ENCODE measurements around the gene AHDC1. TPM values are rescaled to one million over a fixed set of nuclear protein-coding genes. Genes with fewer than 3 reads are reported as not detected.
A peak's percentile ranks its signal among the peaks of the same experiment; 100 is the strongest.

Gene AHDC1
- polyA plus RNA-seq, 3 donors: 0.16 to 3.3 (median 0.30) TPM

- Histone ChIP-seq H3K27me3 (ENCODE audit: control insufficient read depth in 2 of 2, insufficient read depth in 2 of 2, low read length in 2 of 2) (no peaks in the 10 kb centered on the region), H2AFZ (ENCODE audit: insufficient read depth, low read depth, low read length, poor library complexity, severe bottlenecking) (no peak overlapping the region), H3K4me1 (ENCODE audit: control insufficient read depth in 1 of 2, insufficient read depth in 2 of 2, low read length in 2 of 2) (peaks cover 30 to 40% of the 10 kb centered on the region in 2 donors), H3K9me3 (replicated peaks in 1 of 2; ENCODE audit: control insufficient read depth in 1 of 2, insufficient read depth in 1 of 2, low read length in 2 of 2) (no peaks in the 10 kb centered on the region), H3K27ac (ENCODE audit: low read depth in 1 of 2, low read length in 2 of 2) (no peak overlapping the region), H3K79me2 (ENCODE audit: insufficient read depth, low read length) (no peaks in the 10 kb centered on the region), H4K20me1 (ENCODE audit: insufficient read depth, low read length) (peaks cover 66% of the 10 kb centered on the region), H3K36me3 (replicated peaks in 1 of 2; ENCODE audit: control insufficient read depth in 1 of 2, insufficient read depth in 2 of 2, low read length in 2 of 2) (no peaks in the 10 kb centered on the region), H3K4me2 (replicated peaks; ENCODE audit: extremely low read depth, low read length, poor library complexity, severe bottlenecking) (no peak overlapping the region), H3K9ac (ENCODE audit: insufficient read depth, low read length, poor library complexity, severe bottlenecking) (no peak overlapping the region), H3K4me3 (replicated peaks in 1 of 3; ENCODE audit: low read depth in 2 of 3, low read length in 3 of 3) (no peak overlapping the region)
- intact Hi-C loops (cut with micrococcal nuclease): no loop called here
- Mint-ChIP-seq H3K27ac (no peak overlapping the region), H3K27me3 (ENCODE audit: low read depth in 3 of 3) (peaks cover 5 to 15% (median 6%) of the 10 kb centered on the region in 3 donors), H3K4me1 (peaks cover 50% of the 10 kb centered on the region), H3K4me3 (no peak overlapping the region), H3K9me3 (peaks cover 0 to 2% (median 0%) of the 10 kb centered on the region in 7 donors), H3K36me3 (peaks cover 0 to 5% of the 10 kb centered on the region in 2 donors)
- TF ChIP-seq CTCF (IDR thresholded peaks at IDR 0.05): no peak
- DNase-seq: no peak
- WGBS (ENCODE audit: insufficient coverage): 100% methylated on average over 7 of the region's 15 CpGs
These were observed 36.8 kb downstream of the AHDC1 start for GRCh38 chr1:27567146-27567526.

DNA sequence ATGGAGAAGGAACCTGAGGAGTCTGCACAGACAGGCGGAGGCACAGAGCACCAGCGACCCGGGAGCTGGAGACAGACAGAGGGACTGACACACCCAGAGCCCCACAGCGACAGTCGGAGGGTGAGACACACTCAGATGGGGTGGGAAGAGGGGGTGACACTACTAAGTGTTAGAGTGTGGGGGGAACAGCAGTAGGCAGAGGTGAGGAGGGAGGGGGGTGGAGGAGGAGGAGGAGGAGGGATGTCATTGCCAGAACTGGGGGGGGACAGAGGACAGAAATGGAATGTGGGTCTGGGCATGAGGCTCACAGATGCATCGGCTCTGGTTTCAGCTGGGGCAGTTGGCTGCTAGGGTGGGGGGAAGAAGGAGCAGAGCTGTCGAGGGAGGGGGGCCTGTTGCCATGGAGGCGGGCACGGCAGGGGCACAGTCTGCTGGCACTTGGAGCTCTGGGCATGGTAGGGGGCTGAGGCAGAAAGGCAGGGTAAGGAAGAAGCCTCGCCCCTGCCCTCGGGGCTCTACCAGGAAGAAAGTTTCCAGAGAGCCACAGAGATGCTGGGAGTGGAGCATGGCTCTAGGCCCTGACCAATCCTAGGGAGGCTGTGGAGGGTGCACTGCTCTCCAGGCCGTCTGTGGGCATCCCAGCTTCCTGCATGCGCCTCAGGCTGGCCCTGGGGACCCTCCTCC, 37.3 kb downstream of the AHDC1 start:
- H3K4me1 ChIP-seq (ENCODE audit: control insufficient read depth in 1 of 2, insufficient read depth in 2 of 2, low read length in 2 of 2): peaks cover 30 to 40% of the 10 kb centered on the region in 2 donors
- no peaks in the 10 kb centered on the region for H3K9me3 ChIP-seq (replicated peaks in 1 of 2; ENCODE audit: control insufficient read depth in 1 of 2, insufficient read depth in 1 of 2, low read length in 2 of 2)
- Mint-ChIP-seq H3K27me3 (ENCODE audit: low read depth in 3 of 3) (peaks cover 5 to 15% (median 8%) of the 10 kb centered on the region in 3 donors), H3K36me3 (peaks cover 0 to 5% of the 10 kb centered on the region in 2 donors), H3K4me1 (peaks cover 52% of the 10 kb centered on the region), H3K27ac (peak overlapping the region in 1 of 7 donors; percentile 13), H3K4me3 (peak overlapping the region in 1 of 2 donors; percentile 44), H3K9me3 (peaks cover 0 to 2% (median 0%) of the 10 kb centered on the region in 7 donors)
- no peak for DNase-seq
- intact Hi-C loops (cut with micrococcal nuclease): no loop called here
- H2AFZ ChIP-seq (ENCODE audit: insufficient read depth, low read depth, low read length, poor library complexity, severe bottlenecking): no peak overlapping the region
- no peaks in the 10 kb centered on the region for H3K79me2 ChIP-seq (ENCODE audit: insufficient read depth, low read length)
- no peak overlapping the region for H3K27ac ChIP-seq (ENCODE audit: low read depth in 1 of 2, low read length in 2 of 2)
- WGBS (ENCODE audit: insufficient coverage): 85% methylated on average over 10 of the region's 13 CpGs
- no peak overlapping the region for H3K4me2 ChIP-seq (replicated peaks; ENCODE audit: extremely low read depth, low read length, poor library complexity, severe bottlenecking)
- H3K9ac ChIP-seq (ENCODE audit: insufficient read depth, low read length, poor library complexity, severe bottlenecking): no peak overlapping the region
- no peaks in the 10 kb centered on the region for H3K36me3 ChIP-seq (replicated peaks in 1 of 2; ENCODE audit: control insufficient read depth in 1 of 2, insufficient read depth in 2 of 2, low read length in 2 of 2)
- no peaks in the 10 kb centered on the region for H3K27me3 ChIP-seq (ENCODE audit: control insufficient read depth in 2 of 2, insufficient read depth in 2 of 2, low read length in 2 of 2)
- TF ChIP-seq CTCF (IDR thresholded peaks at IDR 0.05): no peak
- H4K20me1 ChIP-seq (ENCODE audit: insufficient read depth, low read length): peaks cover 61% of the 10 kb centered on the region
- no peak overlapping the region for H3K4me3 ChIP-seq (replicated peaks in 1 of 3; ENCODE audit: low read depth in 2 of 3, low read length in 3 of 3)

Measured in CD14-positive monocyte (primary cell).